Measurements from ENCODE around the gene PTPRT. TPM values are rescaled to one million over a fixed set of nuclear protein-coding genes. Genes with fewer than 3 reads are reported as not detected.

The PTPRT gene
- total and polyA plus RNA-seq, 2 experiments from 2014 or later = not detected

DNA sequence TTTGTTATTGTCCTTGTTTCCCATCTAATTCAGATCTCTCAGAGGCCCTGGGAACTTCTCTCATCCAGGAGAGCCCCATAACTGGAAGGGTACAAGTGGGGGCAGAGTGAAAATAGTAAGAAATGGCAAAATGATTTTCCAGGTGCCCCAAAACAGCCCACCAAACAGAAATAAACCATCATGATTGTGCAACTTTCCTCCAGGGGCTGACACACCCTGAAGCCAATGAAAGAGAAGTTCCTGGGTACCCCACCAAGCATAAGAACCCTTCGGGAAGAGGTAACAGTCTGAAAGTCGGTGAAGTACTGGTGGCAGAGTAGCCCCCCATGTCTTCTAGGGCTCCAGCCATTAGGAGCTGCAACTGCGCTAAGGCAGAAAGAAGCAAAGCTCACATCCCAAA is 282.0 kb downstream of the PTPRT start:
- H3K4me3 Mint-ChIP-seq = no peak overlapping the region
- ATAC-seq (no peak), DNase-seq (ENCODE audit: low spot score) (no peak)
- TF ChIP-seq, protein P1, sequence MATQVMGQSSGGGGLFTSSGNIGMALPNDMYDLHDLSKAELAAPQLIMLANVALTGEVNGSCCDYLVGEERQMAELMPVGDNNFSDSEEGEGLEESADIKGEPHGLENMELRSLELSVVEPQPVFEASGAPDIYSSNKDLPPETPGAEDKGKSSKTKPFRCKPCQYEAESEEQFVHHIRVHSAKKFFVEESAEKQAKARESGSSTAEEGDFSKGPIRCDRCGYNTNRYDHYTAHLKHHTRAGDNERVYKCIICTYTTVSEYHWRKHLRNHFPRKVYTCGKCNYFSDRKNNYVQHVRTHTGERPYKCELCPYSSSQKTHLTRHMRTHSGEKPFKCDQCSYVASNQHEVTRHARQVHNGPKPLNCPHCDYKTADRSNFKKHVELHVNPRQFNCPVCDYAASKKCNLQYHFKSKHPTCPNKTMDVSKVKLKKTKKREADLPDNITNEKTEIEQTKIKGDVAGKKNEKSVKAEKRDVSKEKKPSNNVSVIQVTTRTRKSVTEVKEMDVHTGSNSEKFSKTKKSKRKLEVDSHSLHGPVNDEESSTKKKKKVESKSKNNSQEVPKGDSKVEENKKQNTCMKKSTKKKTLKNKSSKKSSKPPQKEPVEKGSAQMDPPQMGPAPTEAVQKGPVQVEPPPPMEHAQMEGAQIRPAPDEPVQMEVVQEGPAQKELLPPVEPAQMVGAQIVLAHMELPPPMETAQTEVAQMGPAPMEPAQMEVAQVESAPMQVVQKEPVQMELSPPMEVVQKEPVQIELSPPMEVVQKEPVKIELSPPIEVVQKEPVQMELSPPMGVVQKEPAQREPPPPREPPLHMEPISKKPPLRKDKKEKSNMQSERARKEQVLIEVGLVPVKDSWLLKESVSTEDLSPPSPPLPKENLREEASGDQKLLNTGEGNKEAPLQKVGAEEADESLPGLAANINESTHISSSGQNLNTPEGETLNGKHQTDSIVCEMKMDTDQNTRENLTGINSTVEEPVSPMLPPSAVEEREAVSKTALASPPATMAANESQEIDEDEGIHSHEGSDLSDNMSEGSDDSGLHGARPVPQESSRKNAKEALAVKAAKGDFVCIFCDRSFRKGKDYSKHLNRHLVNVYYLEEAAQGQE (IDR thresholded peaks at IDR 0.05; ENCODE audit: unreplicated experiment) = no peak
- no peak for TF ChIP-seq POLR2AphosphoS5 (IDR thresholded peaks at IDR 0.05; ENCODE audit: low read depth)
- TF ChIP-seq, protein P2, sequence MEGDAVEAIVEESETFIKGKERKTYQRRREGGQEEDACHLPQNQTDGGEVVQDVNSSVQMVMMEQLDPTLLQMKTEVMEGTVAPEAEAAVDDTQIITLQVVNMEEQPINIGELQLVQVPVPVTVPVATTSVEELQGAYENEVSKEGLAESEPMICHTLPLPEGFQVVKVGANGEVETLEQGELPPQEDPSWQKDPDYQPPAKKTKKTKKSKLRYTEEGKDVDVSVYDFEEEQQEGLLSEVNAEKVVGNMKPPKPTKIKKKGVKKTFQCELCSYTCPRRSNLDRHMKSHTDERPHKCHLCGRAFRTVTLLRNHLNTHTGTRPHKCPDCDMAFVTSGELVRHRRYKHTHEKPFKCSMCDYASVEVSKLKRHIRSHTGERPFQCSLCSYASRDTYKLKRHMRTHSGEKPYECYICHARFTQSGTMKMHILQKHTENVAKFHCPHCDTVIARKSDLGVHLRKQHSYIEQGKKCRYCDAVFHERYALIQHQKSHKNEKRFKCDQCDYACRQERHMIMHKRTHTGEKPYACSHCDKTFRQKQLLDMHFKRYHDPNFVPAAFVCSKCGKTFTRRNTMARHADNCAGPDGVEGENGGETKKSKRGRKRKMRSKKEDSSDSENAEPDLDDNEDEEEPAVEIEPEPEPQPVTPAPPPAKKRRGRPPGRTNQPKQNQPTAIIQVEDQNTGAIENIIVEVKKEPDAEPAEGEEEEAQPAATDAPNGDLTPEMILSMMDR (conservative IDR thresholded peaks at IDR 0.05; ENCODE audit: low read depth in 2 of 2) = no peak
- no peak for TF ChIP-seq STAT1 (IDR thresholded peaks at IDR 0.05; ENCODE audit: unreplicated experiment)
- no peak for TF ChIP-seq NANOG (IDR thresholded peaks at IDR 0.05; ENCODE audit: borderline replicate concordance)
- TF ChIP-seq, protein P3, sequence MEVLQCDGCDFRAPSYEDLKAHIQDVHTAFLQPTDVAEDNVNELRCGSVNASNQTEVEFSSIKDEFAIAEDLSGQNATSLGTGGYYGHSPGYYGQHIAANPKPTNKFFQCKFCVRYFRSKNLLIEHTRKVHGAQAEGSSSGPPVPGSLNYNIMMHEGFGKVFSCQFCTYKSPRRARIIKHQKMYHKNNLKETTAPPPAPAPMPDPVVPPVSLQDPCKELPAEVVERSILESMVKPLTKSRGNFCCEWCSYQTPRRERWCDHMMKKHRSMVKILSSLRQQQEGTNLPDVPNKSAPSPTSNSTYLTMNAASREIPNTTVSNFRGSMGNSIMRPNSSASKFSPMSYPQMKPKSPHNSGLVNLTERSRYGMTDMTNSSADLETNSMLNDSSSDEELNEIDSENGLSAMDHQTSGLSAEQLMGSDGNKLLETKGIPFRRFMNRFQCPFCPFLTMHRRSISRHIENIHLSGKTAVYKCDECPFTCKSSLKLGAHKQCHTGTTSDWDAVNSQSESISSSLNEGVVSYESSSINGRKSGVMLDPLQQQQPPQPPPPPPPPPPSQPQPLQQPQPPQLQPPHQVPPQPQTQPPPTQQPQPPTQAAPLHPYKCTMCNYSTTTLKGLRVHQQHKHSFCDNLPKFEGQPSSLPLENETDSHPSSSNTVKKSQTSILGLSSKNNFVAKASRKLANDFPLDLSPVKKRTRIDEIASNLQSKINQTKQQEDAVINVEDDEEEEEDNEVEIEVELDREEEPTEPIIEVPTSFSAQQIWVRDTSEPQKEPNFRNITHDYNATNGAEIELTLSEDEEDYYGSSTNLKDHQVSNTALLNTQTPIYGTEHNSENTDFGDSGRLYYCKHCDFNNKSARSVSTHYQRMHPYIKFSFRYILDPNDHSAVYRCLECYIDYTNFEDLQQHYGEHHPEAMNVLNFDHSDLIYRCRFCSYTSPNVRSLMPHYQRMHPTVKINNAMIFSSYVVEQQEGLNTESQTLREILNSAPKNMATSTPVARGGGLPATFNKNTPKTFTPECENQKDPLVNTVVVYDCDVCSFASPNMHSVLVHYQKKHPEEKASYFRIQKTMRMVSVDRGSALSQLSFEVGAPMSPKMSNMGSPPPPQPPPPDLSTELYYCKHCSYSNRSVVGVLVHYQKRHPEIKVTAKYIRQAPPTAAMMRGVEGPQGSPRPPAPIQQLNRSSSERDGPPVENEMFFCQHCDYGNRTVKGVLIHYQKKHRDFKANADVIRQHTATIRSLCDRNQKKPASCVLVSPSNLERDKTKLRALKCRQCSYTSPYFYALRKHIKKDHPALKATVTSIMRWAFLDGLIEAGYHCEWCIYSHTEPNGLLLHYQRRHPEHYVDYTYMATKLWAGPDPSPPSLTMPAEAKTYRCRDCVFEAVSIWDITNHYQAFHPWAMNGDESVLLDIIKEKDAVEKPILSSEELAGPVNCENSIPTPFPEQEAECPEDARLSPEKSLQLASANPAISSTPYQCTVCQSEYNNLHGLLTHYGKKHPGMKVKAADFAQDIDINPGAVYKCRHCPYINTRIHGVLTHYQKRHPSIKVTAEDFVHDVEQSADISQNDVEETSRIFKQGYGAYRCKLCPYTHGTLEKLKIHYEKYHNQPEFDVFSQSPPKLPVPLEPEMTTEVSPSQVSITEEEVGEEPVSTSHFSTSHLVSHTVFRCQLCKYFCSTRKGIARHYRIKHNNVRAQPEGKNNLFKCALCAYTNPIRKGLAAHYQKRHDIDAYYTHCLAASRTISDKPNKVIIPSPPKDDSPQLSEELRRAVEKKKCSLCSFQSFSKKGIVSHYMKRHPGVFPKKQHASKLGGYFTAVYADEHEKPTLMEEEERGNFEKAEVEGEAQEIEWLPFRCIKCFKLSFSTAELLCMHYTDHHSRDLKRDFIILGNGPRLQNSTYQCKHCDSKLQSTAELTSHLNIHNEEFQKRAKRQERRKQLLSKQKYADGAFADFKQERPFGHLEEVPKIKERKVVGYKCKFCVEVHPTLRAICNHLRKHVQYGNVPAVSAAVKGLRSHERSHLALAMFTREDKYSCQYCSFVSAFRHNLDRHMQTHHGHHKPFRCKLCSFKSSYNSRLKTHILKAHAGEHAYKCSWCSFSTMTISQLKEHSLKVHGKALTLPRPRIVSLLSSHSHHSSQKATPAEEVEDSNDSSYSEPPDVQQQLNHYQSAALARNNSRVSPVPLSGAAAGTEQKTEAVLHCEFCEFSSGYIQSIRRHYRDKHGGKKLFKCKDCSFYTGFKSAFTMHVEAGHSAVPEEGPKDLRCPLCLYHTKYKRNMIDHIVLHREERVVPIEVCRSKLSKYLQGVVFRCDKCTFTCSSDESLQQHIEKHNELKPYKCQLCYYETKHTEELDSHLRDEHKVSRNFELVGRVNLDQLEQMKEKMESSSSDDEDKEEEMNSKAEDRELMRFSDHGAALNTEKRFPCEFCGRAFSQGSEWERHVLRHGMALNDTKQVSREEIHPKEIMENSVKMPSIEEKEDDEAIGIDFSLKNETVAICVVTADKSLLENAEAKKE (CRISPR knock-in tag; IDR thresholded peaks at IDR 0.05) = no peak
- no peak for TF ChIP-seq ZNF114 (CRISPR knock-in tag; IDR thresholded peaks at IDR 0.05)
- no peak for TF ChIP-seq CREB1 (CRISPR knock-in tag; IDR thresholded peaks at IDR 0.05; ENCODE audit: low read depth)
- TF ChIP-seq JUNB (IDR thresholded peaks at IDR 0.05; ENCODE audit: unreplicated experiment) = no peak
- no peak for TF ChIP-seq ZNF331 (CRISPR knock-in tag; IDR thresholded peaks at IDR 0.05; ENCODE audit: low read depth)
- TF ChIP-seq, protein P4, sequence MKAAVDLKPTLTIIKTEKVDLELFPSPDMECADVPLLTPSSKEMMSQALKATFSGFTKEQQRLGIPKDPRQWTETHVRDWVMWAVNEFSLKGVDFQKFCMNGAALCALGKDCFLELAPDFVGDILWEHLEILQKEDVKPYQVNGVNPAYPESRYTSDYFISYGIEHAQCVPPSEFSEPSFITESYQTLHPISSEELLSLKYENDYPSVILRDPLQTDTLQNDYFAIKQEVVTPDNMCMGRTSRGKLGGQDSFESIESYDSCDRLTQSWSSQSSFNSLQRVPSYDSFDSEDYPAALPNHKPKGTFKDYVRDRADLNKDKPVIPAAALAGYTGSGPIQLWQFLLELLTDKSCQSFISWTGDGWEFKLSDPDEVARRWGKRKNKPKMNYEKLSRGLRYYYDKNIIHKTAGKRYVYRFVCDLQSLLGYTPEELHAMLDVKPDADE (IDR thresholded peaks at IDR 0.05) = no peak
- TF ChIP-seq EZH2 (IDR thresholded peaks at IDR 0.05; ENCODE audit: low read depth, unreplicated experiment) = no peak
- no peak for TF ChIP-seq EZH2phosphoT487 (IDR thresholded peaks at IDR 0.05; ENCODE audit: unreplicated experiment)
- H3K27me3 Mint-ChIP-seq (ENCODE audit: insufficient read depth, low read depth, poor library complexity) = peaks cover 5% of the 10 kb centered on the region
- no peaks in the 10 kb centered on the region; the same call in 1 of the 2 replicates for H3K36me3 ChIP-seq (ENCODE audit: insufficient read depth)
- no peaks in the 10 kb centered on the region for H3K27me3 ChIP-seq (ENCODE audit: insufficient read depth)
- H3K4me1 ChIP-seq (ENCODE audit: insufficient read depth) = no peaks in the 10 kb centered on the region
- no peaks in the 10 kb centered on the region for H3K9me2 ChIP-seq (ENCODE audit: insufficient read depth)
- no peaks in the 10 kb centered on the region for H3F3A ChIP-seq (replicated peaks; ENCODE audit: low read depth)
- peaks cover 12% of the 10 kb centered on the region; the same call in 2 of the 3 replicates for H3K36me3 Mint-ChIP-seq (ENCODE audit: low read depth)
- H3K79me2 ChIP-seq (replicated peaks; ENCODE audit: insufficient read depth) = no peaks in the 10 kb centered on the region
- no peak overlapping the region for H3K4me3 ChIP-seq
- H4K20me1 ChIP-seq (replicated peaks; ENCODE audit: insufficient read depth) = no peaks in the 10 kb centered on the region
- H3K27ac ChIP-seq (ENCODE audit: low read depth) = no peak overlapping the region
- H2AFZ ChIP-seq = no peak overlapping the region
- H3K4me1 Mint-ChIP-seq = no peaks in the 10 kb centered on the region
- H3K27ac Mint-ChIP-seq = no peak overlapping the region
- peaks cover 85% of the 10 kb centered on the region for H3K9me3 Mint-ChIP-seq
- no peak overlapping the region for H3K4me2 ChIP-seq
